LHCN-M2 (cell line): ENCODE results near the gene SPATA25. TPM values are rescaled to one million over a fixed set of nuclear protein-coding genes. Genes with fewer than 3 reads are reported as not detected.
"Not testable (repeated sequence)": the region's sequence is repeated elsewhere in the genome, so short reads cannot be mapped to it uniquely, and the experiment has no call there.

ENCODE experiments used
- DNase-seq: peaks from one replicate; pipeline ENCODE4 v3.0.0-alpha.2; 2012; ENCODE audit warnings: low read depth
- total RNA-seq: library from RNA; depleted of rRNA; stranded (reverse); fragments of >200 nt; gene quantifications from 2 replicates; pipeline ENCODE4 v1.2.3, GENCODE V29; 2014

SPATA25 gene
- total RNA-seq, 1 experiment from 2014 or later, result 0.69 TPM

DNA sequence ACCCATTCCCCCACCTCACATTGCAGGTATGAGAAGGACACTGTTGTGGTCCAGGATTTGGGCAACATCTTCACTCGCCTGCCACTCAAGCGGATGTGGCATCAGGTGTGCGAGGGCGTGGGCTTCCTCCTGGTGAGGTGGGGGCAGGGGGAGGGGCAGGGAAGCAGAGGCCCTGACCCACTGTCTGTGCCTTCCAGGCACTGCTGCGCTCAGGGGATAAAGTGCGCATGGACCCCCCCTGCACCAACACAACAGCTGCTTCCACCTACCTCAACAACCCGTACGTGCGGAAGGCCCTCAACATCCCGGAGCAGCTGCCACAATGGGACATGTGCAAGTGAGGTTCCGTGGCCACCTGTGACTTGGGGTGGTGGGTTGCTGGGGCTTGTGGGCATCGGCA lies 7.4 kb upstream of the SPATA25 start:
- no peak for DNase-seq

GRCh38 chr20:45893831-45894230 lies 6.4 kb upstream of the SPATA25 start:
- no peak for DNase-seq

DNA sequence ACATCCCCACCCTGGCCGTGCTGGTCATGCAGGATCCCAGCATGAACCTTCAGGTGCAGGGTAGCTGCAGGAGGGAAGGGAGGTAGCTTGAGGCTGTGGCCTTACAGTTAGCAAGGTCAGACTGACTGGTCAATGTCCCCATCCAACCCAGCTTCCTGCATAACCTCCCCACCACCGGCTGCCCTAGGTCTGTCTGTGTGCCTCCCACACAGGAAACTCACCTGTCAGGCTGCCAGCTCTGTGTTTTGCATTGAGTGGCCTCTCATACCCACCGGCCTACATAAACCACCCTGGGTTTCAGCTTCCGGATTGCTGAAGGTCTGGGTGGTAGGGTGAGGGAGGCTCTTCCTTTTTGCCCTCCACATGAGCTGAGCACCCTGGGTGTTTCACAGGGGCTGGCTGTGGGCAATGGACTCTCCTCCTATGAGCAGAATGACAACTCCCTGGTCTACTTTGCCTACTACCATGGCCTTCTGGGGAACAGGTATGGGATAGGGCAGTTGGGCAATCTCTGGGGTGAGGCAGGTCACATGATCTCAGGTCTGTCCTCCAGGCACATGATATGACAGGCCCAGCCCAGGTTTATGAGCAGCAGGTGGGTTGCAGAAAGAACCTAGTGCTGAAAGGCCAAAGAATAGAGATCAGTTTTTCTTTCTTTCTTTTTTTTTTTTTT lies 5.5 kb upstream of the SPATA25 start:
- DNase-seq, result no peak

DNA sequence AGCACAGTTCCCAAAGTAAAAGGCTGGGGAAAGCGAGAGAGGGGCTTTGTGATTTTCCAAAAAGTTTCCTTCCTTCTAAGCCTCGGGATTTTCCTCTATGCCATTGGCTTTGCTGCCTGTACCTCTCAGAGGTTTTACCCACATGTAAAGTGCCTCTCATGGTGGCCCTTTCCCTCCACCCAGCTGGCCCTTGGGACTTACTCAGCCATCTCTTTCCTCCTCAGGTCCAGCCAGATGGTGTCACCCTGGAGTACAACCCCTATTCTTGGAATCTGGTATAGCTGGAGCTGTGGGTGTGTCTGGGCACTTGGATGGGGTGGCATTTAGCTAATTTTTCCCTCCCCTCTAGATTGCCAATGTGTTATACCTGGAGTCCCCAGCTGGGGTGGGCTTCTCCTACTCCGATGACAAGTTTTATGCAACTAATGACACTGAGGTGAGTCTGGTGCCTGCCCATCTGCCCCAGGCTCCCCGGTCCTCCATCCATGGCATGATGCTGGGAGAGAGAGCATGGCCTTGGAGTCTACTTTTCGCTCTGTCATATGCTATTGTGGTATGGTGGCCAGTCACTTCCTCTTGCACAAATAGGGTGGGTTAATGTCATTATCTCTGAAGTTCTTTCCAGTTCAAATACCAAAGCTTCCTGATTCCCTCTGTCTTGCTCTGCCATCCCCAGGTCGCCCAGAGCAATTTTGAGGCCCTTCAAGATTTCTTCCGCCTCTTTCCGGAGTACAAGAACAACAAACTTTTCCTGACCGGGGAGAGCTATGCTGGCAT lies 4.8 kb upstream of the SPATA25 start:
- DNase-seq, result peak; percentile 47

DNA sequence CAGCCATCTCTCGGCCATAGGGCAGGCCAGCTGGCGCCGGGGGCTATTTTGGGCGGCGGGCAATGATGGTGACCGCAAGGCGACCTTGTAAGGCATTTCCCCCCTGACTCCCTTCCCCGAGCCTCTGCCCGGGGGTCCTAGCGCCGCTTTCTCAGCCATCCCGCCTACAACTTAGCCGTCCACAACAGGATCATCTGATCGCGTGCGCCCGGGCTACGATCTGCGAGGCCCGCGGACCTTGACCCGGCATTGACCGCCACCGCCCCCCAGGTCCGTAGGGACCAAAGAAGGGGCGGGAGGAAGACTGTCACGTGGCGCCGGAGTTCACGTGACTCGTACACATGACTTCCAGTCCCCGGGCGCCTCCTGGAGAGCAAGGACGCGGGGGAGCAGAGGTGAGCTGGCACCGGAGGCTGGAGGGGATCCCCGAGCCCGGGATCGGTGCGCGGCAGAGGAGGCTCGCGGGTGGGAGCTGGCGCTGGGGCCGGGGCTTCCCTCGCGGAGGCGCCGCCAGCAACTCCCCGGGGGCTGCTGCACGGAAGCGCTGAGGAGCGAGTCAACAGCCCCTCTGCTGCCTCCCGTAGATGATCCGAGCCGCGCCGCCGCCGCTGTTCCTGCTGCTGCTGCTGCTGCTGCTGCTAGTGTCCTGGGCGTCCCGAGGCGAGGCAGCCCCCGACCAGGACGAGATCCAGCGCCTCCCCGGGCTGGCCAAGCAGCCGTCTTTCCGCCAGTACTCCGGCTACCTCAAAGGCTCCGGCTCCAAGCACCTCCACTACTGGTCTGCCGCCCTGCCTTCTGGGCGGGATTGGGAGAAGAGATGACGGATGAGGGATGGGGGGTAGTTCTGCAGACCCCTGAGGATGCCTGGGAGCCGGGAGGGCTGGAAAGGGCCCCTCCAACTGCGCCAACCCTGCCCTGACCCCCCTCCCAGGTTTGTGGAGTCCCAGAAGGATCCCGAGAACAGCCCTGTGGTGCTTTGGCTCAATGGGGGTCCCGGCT lies 3.9 kb upstream of the SPATA25 start, which contains the start of the genes CTSA and NEURL2:
Gene CTSA (plus strand): TSS at position 351 of the 999 bp plus-strand sequence. CDS start 234 bp downstream, at position 585.
Gene NEURL2 (minus strand): TSS at position 224 of the 999 bp plus-strand sequence. CDS start 217 bp downstream, at position 7.
- DNase-seq, result peak; percentile 96

- DNase-seq, result peak; percentile 80
These were observed 2.9 kb upstream of the SPATA25 start for GRCh38 chr20:45890077-45890984.

- DNase-seq, result no peak
These were observed 1.3 kb upstream of the SPATA25 start for GRCh38 chr20:45888681-45889080.

GRCh38 chr20:45886590-45887345 lies 654 bp downstream of the SPATA25 start:
- DNase-seq, result no peak

DNA sequence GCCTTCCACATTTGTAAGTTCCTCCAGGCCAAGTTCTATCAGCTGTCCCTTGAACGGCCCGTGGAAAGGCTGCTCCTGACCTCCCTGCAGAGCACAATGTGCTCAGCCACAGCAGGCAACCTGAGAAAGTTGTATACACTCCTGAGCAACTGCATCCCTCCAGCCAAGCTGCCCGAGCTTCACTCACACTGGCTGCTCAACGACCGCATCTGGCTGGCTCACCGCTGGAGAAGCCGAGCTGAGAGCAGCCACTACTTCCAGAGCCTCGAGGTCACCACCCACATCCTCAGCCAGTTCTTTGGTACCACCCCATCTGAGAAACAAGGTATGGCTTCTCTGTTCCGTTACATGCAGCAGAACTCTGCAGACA lies 4.3 kb downstream of the SPATA25 start:
- no peak for DNase-seq

- DNase-seq, result no peak
These were observed 4.8 kb downstream of the SPATA25 start for GRCh38 chr20:45882469-45883099.

DNA sequence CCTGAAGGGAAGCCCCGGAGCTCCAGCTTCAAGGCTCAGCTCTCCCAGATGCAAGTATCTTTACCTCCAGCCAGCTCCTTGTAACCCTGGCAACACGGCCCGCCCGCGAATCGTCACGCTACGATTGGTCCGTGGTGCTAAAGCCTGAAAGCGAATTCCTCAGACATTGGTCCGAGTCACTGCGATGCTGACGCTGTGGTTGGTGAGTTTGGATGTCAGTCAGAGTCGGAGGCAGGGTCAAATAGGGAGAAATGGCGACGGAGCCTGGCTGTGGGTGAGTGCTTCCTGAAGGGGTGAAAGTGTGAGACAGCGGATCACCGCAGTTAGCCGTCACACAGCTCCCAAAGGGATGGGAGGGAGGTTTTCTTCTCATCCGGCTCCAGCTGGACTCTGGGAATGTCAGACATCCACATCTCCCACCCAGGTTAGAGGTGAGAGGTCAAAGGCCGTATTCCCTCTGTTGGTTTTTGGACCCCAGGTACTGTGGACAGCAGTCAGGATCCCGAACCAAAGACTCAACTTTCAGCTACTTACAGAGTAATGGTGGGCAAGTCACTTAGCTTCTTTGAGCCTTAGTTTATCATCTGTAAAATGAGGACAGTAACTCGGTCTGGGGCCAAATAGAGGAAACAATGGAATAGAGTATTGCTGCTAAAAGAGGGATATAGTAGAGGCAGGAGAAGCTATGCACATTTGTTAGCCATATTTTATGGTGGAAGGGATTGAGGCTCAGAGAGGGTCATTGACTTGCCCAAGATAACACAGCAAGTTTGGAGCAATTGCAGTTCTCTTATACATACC lies 6.2 kb downstream of the SPATA25 start, which contains the start of gene ZSWIM1:
Gene ZSWIM1 (plus strand): TSS at position 240 of the 801 bp plus-strand sequence. CDS start 1,366 bp downstream, outside the sequence.
- DNase-seq, result peak; percentile 99

DNA sequence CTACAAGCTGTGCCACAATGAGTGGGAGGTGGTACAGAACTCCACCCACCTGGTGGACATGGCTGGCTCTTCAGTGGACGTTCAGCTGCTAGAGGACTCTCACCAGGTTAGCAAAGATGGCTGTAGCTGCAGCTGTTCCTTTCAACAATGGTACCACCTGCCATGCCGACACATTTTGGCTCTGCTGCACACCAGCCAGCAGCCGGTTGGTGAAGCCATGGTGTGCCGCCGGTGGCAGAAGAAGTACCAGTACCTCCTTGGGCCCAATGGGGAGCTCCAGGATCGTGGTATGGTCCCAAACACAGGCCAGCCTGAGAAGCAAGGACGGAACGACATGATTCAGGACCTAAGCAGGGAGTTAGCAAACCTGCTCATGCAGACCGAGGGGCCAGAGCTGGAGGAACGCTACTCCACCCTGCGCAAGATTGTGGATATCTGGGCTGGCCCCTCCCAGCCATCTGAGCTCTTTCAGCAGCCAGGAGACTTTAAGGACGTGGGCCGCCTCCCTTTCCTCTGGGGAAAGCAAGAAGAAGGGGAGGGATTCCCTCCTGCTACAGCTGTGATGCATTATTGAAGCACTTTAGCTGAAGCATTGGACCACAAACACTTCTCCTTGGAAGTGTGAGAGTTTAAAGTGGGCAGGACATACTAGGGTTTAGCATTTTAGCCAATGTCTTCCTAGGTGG lies 9.2 kb downstream of the SPATA25 start:
- DNase-seq, result no peak

GRCh38 chr20:45874576-45874975 lies 12.8 kb downstream of the SPATA25 start:
- no peak for DNase-seq

DNA sequence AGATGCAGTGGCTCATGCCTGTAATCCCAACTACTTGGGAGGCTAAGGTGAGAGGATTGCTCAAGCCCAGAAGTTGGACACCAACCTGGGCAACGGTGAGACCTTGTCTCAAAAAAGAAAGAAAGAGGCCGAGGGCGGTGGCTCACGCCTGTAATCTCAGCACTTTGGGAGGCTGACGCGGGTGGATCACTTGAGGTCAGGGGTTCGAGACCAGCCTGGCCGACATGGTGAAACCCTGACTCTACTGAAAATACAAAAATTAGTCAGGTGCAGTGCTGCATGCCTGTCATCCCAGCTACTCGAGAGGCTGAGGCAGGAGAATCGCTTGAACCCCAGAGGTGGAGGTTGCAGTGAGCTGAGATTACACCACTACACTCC lies 13.3 kb downstream of the SPATA25 start:
- not testable (repeated sequence) for DNase-seq

DNA sequence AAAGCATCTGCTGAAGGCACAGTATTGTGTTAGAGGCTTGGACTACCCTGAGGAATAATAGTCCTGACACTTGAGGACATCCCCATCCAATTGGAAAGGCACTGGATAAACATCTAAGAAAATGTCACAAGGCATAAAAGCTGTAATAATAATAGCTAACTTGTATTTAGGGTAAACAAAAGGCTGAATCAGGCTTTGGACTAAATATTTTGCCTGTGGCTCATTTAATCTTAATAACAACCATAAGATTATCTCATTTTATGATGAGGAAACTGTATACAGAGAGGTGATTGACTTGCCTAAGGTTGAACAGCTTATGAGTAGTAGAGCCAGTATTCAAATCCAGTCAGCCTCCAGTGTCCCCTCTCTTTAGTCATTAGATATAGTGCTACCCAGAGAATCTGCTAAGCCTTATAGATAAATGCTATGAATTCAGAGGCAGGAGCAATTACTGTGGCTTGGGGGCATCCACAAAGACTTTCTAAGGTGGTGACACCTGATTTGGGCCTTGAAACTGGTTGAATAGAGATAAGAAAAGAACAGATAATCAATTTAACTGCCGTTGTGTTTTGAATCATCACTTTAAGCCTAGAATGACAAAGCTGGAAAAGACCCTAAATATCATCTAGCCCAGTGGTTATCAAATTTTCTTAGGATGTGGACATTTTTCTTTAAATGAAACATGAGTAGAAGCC lies 13.9 kb downstream of the SPATA25 start:
- no peak for DNase-seq

DNA sequence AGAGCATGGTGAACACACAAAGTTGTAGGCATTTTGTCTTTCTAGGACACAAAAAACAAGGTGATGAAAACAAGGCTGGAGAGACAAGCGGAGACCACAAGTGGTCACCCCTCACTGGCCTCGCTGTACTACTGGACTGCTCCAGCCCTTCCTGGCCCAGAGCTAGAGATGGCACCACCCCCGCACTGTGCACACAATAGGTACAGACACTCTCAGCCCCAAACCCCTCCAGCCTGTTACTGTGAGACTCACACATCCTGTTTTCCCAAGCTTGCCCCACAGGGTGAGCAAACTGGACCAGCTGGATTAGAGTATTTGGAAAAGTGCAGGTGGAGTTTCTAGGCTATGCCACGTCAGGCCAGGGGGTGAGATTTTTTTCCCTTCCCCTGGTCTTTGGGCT lies 14.8 kb downstream of the SPATA25 start:
- no peak for DNase-seq

GRCh38 chr20:45867819-45868176 lies 19.6 kb downstream of the SPATA25 start:
- DNase-seq, result peak; percentile 38
